GM12878 (cell line): Measurements from ENCODE around the gene STON2. TPM values are rescaled to one million over a fixed set of nuclear protein-coding genes. Genes with fewer than 3 reads are reported as not detected.

Source experiments
- ATAC-seq: fragments of 200-7000 bp; cut with Tn5 transposase; 3 replicates; pipeline ENCODE4 v1.9.1; 2020; ENCODE audit warnings: mild to moderate bottlenecking, moderate library complexity
- BruUV-seq: library from RNA; stranded (reverse); fragments of 400-500 nt; replicated peaks from 2 replicates; lab custom pipeline; 2021; lab: Mats Ljungman, UMichigan
- CTCF ChIA-PET: fragments of 300-600 bp; sonication (Branson Sonifier 250); formaldehyde crosslinking; extraction: SDS; loops from one replicate; lab custom pipeline; 2021; ENCODE audit warnings: inconsistent platforms; lab: Yijun Ruan, JAX
- POLR2A ChIA-PET: fragments of 350-600 bp; formaldehyde crosslinking; extraction: SDS; loops from one replicate; lab custom pipeline; 2021; ENCODE audit warnings: inconsistent platforms; lab: Charles Lee
- RAD21 ChIA-PET: fragments of 300-600 bp; sonication (Branson Sonifier 250); formaldehyde crosslinking; loops from one replicate; lab custom pipeline; 2023; ENCODE audit warnings: antibody characterized with exemption; ENCODE audit not compliant: unreplicated experiment; lab: Charles Lee
- SMC1A ChIA-PET: fragments of 300-600 bp; sonication (Branson Sonifier 250); formaldehyde crosslinking; loops from one replicate; lab custom pipeline; 2023; ENCODE audit not compliant: unreplicated experiment, uncharacterized antibody; lab: Charles Lee
- DNase-seq: peaks from one replicate; pipeline ENCODE4 v3.0.0-alpha.2; 2011; ENCODE audit warnings: low read depth, low spot score
- FAIRE-seq: peaks from 3 replicates; lab custom pipeline; 2011; peaks lifted over from hg19 to GRCh38; lab: Jason Lieb, UNC
- H2AFZ ChIP-seq: 2 replicates; pipeline ENCODE4 v1.6.0; 2011; ENCODE audit warnings: low read depth, low read length, control low read depth; ENCODE audit not compliant: control insufficient read depth
- H3K27ac ChIP-seq: 2 replicates; pipeline ENCODE4 v1.5.1; 2011; ENCODE audit warnings: control low read depth; ENCODE audit not compliant: control insufficient read depth, insufficient read depth
- H3K27me3 ChIP-seq, 2 experiments: replicated peaks in 1 of 2; 2 replicates each; pipeline versions ENCODE4 v1.6.0 to v1.6.1; 2011; ENCODE audit warnings: low read length in 1 of 2; ENCODE audit not compliant: control insufficient read depth in 2 of 2, insufficient read depth in 2 of 2
- H3K36me3 ChIP-seq, 2 experiments: 2 replicates each; pipeline ENCODE4 v1.5.1; 2011; ENCODE audit warnings: low read length in 1 of 2; ENCODE audit not compliant: control insufficient read depth in 2 of 2, insufficient read depth in 2 of 2
- H3K4me1 ChIP-seq: 2 replicates; pipeline ENCODE4 v1.6.1; 2011; ENCODE audit warnings: mild to moderate bottlenecking, low read length, moderate library complexity, mixed read lengths; ENCODE audit not compliant: control insufficient read depth, insufficient read depth
- H3K4me2 ChIP-seq: 2 replicates; pipeline ENCODE4 v1.6.0; 2011; ENCODE audit warnings: control low read depth; ENCODE audit not compliant: control insufficient read depth, insufficient read depth
- H3K4me3 ChIP-seq: fragments of 200-600 bp; sonication (generic); 2 replicates; pipeline ENCODE4 v1.5.1; 2016
- H3K79me2 ChIP-seq: 2 replicates; pipeline ENCODE4 v1.6.0; 2011; ENCODE audit warnings: low read length; ENCODE audit not compliant: control insufficient read depth, insufficient read depth
- H3K9ac ChIP-seq: 2 replicates; pipeline ENCODE4 v1.8.0; 2011; ENCODE audit warnings: low read length, control low read depth, mixed read lengths; ENCODE audit not compliant: control insufficient read depth, insufficient read depth
- H3K9me3 ChIP-seq: replicated peaks from 3 replicates; pipeline ENCODE4 v1.5.1; 2011; ENCODE audit warnings: mild to moderate bottlenecking, low read length; ENCODE audit not compliant: control insufficient read depth, insufficient read depth
- H4K20me1 ChIP-seq: 2 replicates; pipeline ENCODE4 v1.6.0; 2011; ENCODE audit not compliant: control insufficient read depth, insufficient read depth
- EED ChIP-seq: sonication (generic); IDR thresholded peaks from 2 replicates; pipeline ENCODE4 v1.6.1; 2016; ENCODE audit warnings: antibody characterized with exemption, low read depth
- EP300 ChIP-seq, 2 experiments: fragments of 150-350 bp in 1 of 2; IDR thresholded peaks; 2 replicates each; pipeline ENCODE4 v1.6.1; 2011 to 2012; ENCODE audit warnings: low read depth in 2 of 2, low read length in 2 of 2, borderline replicate concordance in 1 of 2, improper control_type of control experiment in 1 of 2, inconsistent platforms in 1 of 2; ENCODE audit not compliant: control insufficient read depth in 1 of 2
- LARP7 ChIP-seq: fragments of 450-650 bp; IDR thresholded peaks from 2 replicates; pipeline ENCODE4 v1.6.1; 2017; ENCODE audit warnings: mild to moderate bottlenecking
- NR2C1 ChIP-seq: fragments of 450-650 bp; IDR thresholded peaks from 2 replicates; pipeline ENCODE4 v1.6.1; 2017; ENCODE audit warnings: antibody characterized with exemption, mild to moderate bottlenecking, moderate library complexity
- SIX5 ChIP-seq: IDR thresholded peaks from 2 replicates; pipeline ENCODE4 v1.6.1; 2011; ENCODE audit warnings: mild to moderate bottlenecking, low read depth, low read length, moderate library complexity; ENCODE audit not compliant: severe bottlenecking
- STAT3 ChIP-seq: IDR thresholded peaks from 2 replicates; pipeline ENCODE4 v1.6.1; 2011; ENCODE audit warnings: low read depth, low read length, improper control_type of control experiment
- TBL1XR1 ChIP-seq: IDR thresholded peaks from 2 replicates; pipeline ENCODE4 v1.6.1; 2012; ENCODE audit warnings: low read depth, low read length, improper control_type of control experiment
- TCF7 ChIP-seq: IDR thresholded peaks from 2 replicates; pipeline ENCODE4 v1.6.1; 2014; ENCODE audit warnings: antibody characterized with exemption, borderline replicate concordance
- WRNIP1 ChIP-seq: IDR thresholded peaks from 2 replicates; pipeline ENCODE4 v1.6.1; 2011; ENCODE audit warnings: low read depth, low read length, improper control_type of control experiment, borderline replicate concordance
- WGBS: methylation state at CpG from one replicate; pipeline ENCODE4 v1.1.6; 2016; ENCODE audit warnings: low lambda C conversion rate; ENCODE audit not compliant: insufficient replicate concordance, insufficient coverage; ENCODE audit errors: missing lambda C conversion rate; 5-methylcytosine and 5-hydroxymethylcytosine counted together
- in situ Hi-C: fragments of 300-500 bp; cut with MboI; formaldehyde crosslinking; loops from 9 replicates; pipeline ENCODE4 v1.14.3; 2018; ENCODE audit warnings: mixed read lengths
- intact Hi-C: fragments of 100-400 bp; cut with micrococcal nuclease; formaldehyde crosslinking; loops from one replicate; pipeline ENCODE4 v1.14.2; 2022; ENCODE audit not compliant: unreplicated experiment
- polyA plus RNA-seq, 11 experiments: library from polyadenylated mRNA; depleted of rRNA in 4 of 11; unstranded in 6 of 11; stranded (reverse) in 5 of 11; fragments of >200 nt; fragmentation: Nextera tagmentation in 4 of 11; fragmentation: Illumina TruSeq in 1 of 11; extraction: Ambion mirVana in 4 of 11; extraction: Trizol in 1 of 11; gene quantifications; 1 replicate in 1 of 11; 2 replicates in 10 of 11; pipeline versions ENCODE4 v1.2.1 to v1.2.3, GENCODE V29; 2011 to 2016; ENCODE audit warnings: inconsistent platforms in 2 of 11, missing spikeins in 2 of 11, low read depth in 1 of 11
- total RNA-seq, 4 experiments: library from RNA; depleted of rRNA in 3 of 4; stranded (reverse); fragments of >200 nt in 3 of 4; fragmentation: Illumina TruSeq in 1 of 4; extraction: Trizol in 1 of 4; gene quantifications; 2 replicates each; pipeline versions ENCODE4 v1.2.1 to v1.2.3, GENCODE V29; 2013 to 2021
- TF ChIP-seq, protein P1 (sequence below): fragments of 450-650 bp; formaldehyde crosslinking; IDR thresholded peaks from 2 replicates; pipeline ENCODE4 v1.4.0; 2020; ENCODE audit warnings: mild to moderate bottlenecking, moderate library complexity
- TF ChIP-seq, protein P2 (sequence below): fragments of 450-650 bp; IDR thresholded peaks from 2 replicates; pipeline ENCODE4 v1.6.1; 2017; ENCODE audit warnings: mild to moderate bottlenecking, low read depth, inconsistent platforms; ENCODE audit not compliant: poor library complexity, severe bottlenecking
- TF ChIP-seq, protein P3 (sequence below): fragments of 450-650 bp; IDR thresholded peaks from 2 replicates; pipeline ENCODE4 v1.6.1; 2014; ENCODE audit warnings: mild to moderate bottlenecking

Gene STON2
- total and polyA plus RNA-seq, 10 of the 15 experiments (the other 5 are each of a cell fraction or from before 2014, with no cell fraction given) = 0.03 to 0.13 (median 0.03) TPM; not detected in 7

DNA sequence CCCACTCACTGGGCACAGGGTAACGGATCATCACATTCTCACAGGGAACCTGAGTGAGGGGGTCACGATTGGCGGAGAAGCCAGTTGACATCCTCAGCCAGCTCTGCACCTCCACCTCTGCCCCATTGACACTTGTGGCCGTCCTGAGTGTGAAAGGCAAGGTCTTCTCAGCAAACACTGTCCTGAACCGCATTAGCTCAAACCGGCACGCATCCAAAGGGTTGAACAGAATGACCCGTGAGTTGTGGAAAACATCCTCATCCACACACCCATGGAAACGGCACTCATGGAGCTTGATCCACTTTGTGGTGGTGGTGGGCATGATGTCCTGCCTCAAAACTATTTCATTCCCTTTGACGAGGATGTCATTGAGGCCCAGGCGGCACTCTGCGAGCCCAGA, 123.0 kb downstream of the STON2 start:
- FAIRE-seq (no peak), ATAC-seq (no peak), DNase-seq (no peak)
- no peaks in the 10 kb centered on the region for H3K36me3 ChIP-seq
- no peaks in the 10 kb centered on the region for H3K9me3 ChIP-seq
- TF ChIP-seq, protein P1, sequence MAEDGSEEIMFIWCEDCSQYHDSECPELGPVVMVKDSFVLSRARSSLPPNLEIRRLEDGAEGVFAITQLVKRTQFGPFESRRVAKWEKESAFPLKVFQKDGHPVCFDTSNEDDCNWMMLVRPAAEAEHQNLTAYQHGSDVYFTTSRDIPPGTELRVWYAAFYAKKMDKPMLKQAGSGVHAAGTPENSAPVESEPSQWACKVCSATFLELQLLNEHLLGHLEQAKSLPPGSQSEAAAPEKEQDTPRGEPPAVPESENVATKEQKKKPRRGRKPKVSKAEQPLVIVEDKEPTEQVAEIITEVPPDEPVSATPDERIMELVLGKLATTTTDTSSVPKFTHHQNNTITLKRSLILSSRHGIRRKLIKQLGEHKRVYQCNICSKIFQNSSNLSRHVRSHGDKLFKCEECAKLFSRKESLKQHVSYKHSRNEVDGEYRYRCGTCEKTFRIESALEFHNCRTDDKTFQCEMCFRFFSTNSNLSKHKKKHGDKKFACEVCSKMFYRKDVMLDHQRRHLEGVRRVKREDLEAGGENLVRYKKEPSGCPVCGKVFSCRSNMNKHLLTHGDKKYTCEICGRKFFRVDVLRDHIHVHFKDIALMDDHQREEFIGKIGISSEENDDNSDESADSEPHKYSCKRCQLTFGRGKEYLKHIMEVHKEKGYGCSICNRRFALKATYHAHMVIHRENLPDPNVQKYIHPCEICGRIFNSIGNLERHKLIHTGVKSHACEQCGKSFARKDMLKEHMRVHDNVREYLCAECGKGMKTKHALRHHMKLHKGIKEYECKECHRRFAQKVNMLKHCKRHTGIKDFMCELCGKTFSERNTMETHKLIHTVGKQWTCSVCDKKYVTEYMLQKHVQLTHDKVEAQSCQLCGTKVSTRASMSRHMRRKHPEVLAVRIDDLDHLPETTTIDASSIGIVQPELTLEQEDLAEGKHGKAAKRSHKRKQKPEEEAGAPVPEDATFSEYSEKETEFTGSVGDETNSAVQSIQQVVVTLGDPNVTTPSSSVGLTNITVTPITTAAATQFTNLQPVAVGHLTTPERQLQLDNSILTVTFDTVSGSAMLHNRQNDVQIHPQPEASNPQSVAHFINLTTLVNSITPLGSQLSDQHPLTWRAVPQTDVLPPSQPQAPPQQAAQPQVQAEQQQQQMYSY (CRISPR knock-in tag) = no peak
- TF ChIP-seq TCF7 (no peak), NR2C1 (no peak), EP300 (IDR thresholded peaks at IDR 0.05; ENCODE audit: borderline replicate concordance in 1 of 2, control insufficient read depth in 1 of 2, low read depth in 2 of 2, low read length in 2 of 2) (no peak), SIX5 (no peak), WRNIP1 (no peak), STAT3 (no peak), TBL1XR1 (no peak), LARP7 (no peak), EED (no peak)
- TF ChIP-seq, protein P2, sequence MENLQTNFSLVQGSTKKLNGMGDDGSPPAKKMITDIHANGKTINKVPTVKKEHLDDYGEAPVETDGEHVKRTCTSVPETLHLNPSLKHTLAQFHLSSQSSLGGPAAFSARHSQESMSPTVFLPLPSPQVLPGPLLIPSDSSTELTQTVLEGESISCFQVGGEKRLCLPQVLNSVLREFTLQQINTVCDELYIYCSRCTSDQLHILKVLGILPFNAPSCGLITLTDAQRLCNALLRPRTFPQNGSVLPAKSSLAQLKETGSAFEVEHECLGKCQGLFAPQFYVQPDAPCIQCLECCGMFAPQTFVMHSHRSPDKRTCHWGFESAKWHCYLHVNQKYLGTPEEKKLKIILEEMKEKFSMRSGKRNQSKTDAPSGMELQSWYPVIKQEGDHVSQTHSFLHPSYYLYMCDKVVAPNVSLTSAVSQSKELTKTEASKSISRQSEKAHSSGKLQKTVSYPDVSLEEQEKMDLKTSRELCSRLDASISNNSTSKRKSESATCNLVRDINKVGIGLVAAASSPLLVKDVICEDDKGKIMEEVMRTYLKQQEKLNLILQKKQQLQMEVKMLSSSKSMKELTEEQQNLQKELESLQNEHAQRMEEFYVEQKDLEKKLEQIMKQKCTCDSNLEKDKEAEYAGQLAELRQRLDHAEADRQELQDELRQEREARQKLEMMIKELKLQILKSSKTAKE = no peak
- TF ChIP-seq, protein P3, sequence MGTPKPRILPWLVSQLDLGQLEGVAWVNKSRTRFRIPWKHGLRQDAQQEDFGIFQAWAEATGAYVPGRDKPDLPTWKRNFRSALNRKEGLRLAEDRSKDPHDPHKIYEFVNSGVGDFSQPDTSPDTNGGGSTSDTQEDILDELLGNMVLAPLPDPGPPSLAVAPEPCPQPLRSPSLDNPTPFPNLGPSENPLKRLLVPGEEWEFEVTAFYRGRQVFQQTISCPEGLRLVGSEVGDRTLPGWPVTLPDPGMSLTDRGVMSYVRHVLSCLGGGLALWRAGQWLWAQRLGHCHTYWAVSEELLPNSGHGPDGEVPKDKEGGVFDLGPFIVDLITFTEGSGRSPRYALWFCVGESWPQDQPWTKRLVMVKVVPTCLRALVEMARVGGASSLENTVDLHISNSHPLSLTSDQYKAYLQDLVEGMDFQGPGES = no peak
- in situ Hi-C loops = no loop called here
- 72% methylated on average over 12 of the region's 12 CpGs for WGBS
- H3K9ac ChIP-seq = no peak overlapping the region
- ChIA-PET POLR2A (no interaction called here), RAD21 (interaction anchor here (1.2 kb wide), 1 partner anchor 174 kb away, joined by 3 read pairs; no protein-coding TSS in a partner anchor), CTCF (interaction anchor here (10.4 kb wide), 1 partner anchor 188 kb away, joined by 101 read pairs; no protein-coding TSS in a partner anchor), SMC1A (interaction anchor here (1.0 to 1.3 kb wide), 2 partner anchors 11 to 176 kb away, joined by 3 read pairs; no protein-coding TSS in a partner anchor)
- no peaks in the 10 kb centered on the region for H3K79me2 ChIP-seq
- no peak overlapping the region for H2AFZ ChIP-seq
- H3K27me3 ChIP-seq = peaks cover 0 to 5% of the 10 kb centered on the region in 2 experiments; a peak in 2 of 4 replicates
- intact Hi-C loops = no loop called here
- no peak overlapping the region for H3K4me3 ChIP-seq
- BruUV-seq = no TSS peak
- no peaks in the 10 kb centered on the region; the same call in 1 of the 2 replicates for H4K20me1 ChIP-seq
- no peaks in the 10 kb centered on the region for H3K4me1 ChIP-seq
- H3K4me2 ChIP-seq = no peak overlapping the region
- H3K27ac ChIP-seq = no peak overlapping the region
